Measurements from ENCODE around the gene ARPP21.

The ARPP21 gene

DNA sequence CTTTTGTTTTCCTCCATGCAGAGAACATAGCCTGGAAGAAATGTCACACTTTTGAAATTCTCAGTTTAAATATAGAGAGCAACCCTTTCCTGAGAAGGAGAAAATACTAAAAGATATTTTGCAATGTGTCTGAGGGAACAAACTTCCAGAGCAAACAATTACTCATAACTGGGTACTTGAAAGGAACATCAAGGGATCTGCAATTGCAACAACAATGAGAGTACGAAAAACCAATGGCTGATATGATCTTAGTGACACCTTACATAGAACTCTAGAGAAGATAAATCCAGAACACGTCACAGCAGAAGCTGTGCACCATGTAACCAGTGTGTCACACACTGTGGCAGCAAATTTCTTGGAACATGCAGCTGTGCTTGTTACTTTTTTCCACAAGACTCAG is 14.6 kb upstream of the ARPP21 start:
- no peaks in the 10 kb centered on the region for H3K36me3 ChIP-seq (ENCODE audit: control insufficient read depth in 1 of 2, insufficient read depth in 2 of 2, low read length in 2 of 2)
- H3K9me3 ChIP-seq (ENCODE audit: control insufficient read depth in 1 of 2, low read length in 2 of 2), result no peaks in the 10 kb centered on the region

DNA sequence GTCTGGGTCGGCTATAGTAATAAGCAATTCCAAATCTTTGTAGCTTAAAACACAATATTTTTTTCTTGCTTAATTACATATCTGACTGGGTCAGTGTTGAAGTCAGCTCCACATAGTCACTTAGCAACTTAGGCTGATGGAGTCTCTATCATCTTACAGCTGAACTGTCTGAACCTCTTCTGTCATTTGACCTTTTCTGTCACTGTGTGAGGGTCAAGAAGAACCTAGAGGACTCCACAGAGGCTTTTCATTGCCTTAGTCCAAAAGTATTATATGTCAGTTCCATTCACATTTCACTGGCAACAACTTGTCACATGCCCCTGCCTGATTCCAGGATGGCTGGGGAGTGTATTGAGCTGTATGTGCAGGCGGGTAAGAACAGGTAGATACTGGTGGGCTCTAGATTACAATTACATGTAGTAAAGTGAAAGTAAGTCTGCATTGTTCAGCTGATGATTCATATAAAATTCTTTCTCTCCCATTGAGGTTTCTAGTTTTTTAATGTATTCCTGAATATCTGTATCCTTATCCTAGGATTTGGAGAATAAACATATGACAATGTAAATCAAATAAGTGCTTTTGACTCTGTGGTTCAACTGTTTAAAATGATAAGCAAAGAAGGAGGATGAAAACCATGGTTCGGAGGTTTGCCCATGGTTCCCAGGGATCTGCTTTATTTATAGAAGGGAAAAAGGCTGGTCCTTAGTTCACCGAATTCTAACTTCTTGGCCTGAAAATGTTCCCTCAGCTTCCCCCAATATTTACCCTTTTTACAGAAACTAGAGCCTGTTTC is 5.8 kb upstream of the ARPP21 start:
- Histone ChIP-seq H3K36me3 (ENCODE audit: control insufficient read depth in 1 of 2, insufficient read depth in 2 of 2, low read length in 2 of 2) (no peaks in the 10 kb centered on the region), H3K27ac (ENCODE audit: low read length) (no peak overlapping the region), H3K4me3 (ENCODE audit: low read depth in 1 of 2, low read length in 2 of 2) (no peak overlapping the region), H3K9me3 (ENCODE audit: control insufficient read depth in 1 of 2, low read length in 2 of 2) (no peaks in the 10 kb centered on the region), H3K4me1 (ENCODE audit: control insufficient read depth in 1 of 2, insufficient read depth in 2 of 2, low read length in 2 of 2) (no peaks in the 10 kb centered on the region), H3K27me3 (ENCODE audit: low read depth, low read length) (no peaks in the 10 kb centered on the region)

More for the DNA sequence above, 14.6 kb upstream of the ARPP21 start:
- H3K4me1 ChIP-seq (ENCODE audit: control insufficient read depth in 1 of 2, insufficient read depth in 2 of 2, low read length in 2 of 2), result no peaks in the 10 kb centered on the region
- H3K4me3 ChIP-seq (ENCODE audit: low read depth in 1 of 2, low read length in 2 of 2), result no peak overlapping the region
- H3K27me3 ChIP-seq (ENCODE audit: low read depth, low read length), result no peaks in the 10 kb centered on the region
- no peak overlapping the region for H3K27ac ChIP-seq (ENCODE audit: low read length)

DNA sequence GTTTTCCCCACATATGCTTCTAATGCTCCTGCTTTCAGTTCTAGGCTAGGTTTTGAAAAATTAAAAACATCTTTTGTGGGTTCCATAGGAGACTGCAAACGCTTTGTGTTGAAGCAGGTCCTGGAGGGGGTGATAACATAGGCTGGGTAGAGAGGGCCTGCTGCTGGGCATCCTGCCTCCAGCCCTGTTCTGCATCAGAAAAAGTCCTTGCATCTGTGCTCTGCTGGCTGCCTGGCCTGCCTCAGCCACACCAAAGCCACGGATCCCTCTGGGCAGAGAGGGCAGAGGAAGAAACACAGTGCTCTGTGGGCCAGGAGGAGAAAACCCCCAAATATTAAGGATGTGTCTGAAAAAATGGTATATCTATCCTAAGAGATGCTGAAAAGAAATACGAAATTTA is 3.9 kb upstream of the ARPP21 start:
- no peaks in the 10 kb centered on the region for H3K36me3 ChIP-seq (ENCODE audit: control insufficient read depth in 1 of 2, insufficient read depth in 2 of 2, low read length in 2 of 2)
- no peaks in the 10 kb centered on the region for H3K9me3 ChIP-seq (ENCODE audit: control insufficient read depth in 1 of 2, low read length in 2 of 2)
- H3K27me3 ChIP-seq (ENCODE audit: low read depth, low read length), result peaks cover 18% of the 10 kb centered on the region
- no peak overlapping the region for H3K4me3 ChIP-seq (ENCODE audit: low read depth in 1 of 2, low read length in 2 of 2)
- no peak overlapping the region for H3K27ac ChIP-seq (ENCODE audit: low read length)
- peaks cover 0 to 17% of the 10 kb centered on the region in 2 donors for H3K4me1 ChIP-seq (ENCODE audit: control insufficient read depth in 1 of 2, insufficient read depth in 2 of 2, low read length in 2 of 2)

DNA sequence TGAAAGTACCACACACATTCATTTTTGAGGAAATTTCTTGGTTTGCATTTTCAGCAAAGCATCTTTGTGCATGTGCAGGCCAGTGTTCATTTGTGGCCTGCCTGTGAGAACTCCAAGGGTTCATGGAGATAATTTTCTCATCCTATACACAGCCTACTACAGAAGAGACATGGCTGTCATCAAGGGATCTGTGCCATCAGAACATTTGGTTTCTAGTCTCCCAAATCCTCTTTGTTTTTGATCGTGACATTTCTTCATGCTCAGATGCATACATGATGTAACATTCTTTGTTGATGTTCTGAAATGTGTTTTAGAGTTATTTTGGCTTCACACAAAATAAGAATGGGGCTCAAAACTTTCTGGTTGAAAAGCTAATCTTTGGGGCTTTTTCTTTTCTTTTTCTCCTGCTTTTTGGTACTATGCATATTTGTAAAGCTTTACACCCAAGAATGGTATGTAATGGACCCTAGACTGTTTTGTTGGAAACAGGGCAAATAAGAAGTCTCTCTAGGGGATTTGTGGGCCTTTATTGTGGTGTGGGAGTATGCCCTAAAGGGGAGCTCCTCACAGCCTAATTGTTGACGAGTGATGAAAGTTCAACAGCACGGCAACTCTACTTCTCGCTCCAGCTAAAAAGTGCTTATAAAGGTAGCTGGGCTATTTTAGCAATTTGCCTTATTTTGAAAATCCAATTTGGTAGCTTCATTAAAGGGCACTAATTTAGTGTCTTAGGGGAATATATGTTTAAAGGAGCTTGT is 3.2 kb upstream of the ARPP21 start:
- Histone ChIP-seq H3K27ac (ENCODE audit: low read length) (no peak overlapping the region), H3K9me3 (ENCODE audit: control insufficient read depth in 1 of 2, low read length in 2 of 2) (no peaks in the 10 kb centered on the region)

DNA sequence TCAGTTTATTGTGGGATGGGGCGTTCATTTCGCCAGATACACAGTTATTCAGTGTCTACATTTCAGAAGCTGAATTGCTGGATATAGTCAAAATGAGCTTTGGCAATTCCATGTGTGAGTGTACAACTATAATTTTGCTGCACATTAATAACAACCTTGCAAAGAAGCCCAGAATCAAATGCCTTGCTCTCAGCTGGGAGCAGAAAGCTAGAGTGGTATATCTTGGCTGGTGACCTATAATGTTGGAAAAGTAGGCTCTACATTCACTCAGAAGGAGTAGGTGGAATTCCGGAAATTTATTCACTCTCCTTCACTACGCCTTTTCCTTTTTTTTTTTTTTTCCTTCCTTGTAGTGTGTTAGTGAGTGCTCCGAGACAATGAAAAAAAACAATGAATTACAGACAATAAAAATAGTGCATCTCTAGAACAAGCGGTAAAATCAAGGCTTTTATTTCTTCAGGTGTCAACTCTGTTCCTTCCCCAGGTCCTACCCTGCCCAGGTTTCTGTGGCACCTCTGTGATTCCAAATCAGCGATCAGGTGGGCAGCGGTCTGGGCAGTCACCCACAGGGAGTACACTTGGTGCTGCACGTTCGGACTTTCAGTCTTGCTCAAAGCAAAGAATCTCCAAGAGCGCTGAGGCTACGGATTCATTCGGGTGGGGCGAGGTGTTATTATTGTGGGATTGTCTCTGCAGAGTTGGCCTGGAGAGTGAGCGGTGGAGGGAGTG is 910 bp upstream of the ARPP21 start:
- Histone ChIP-seq H3K4me3 (ENCODE audit: low read depth in 1 of 2, low read length in 2 of 2) (peak overlapping the region in 1 of 2 donors; percentile 59), H3K36me3 (ENCODE audit: control insufficient read depth in 1 of 2, insufficient read depth in 2 of 2, low read length in 2 of 2) (no peaks in the 10 kb centered on the region), H3K27me3 (ENCODE audit: low read depth, low read length) (peaks cover 23% of the 10 kb centered on the region), H3K27ac (ENCODE audit: low read length) (no peak overlapping the region), H3K4me1 (ENCODE audit: control insufficient read depth in 1 of 2, insufficient read depth in 2 of 2, low read length in 2 of 2) (peaks cover 0 to 17% of the 10 kb centered on the region in 2 donors), H3K9me3 (ENCODE audit: control insufficient read depth in 1 of 2, low read length in 2 of 2) (no peaks in the 10 kb centered on the region)

More for the DNA sequence above, 3.2 kb upstream of the ARPP21 start:
- Histone ChIP-seq H3K27me3 (ENCODE audit: low read depth, low read length) (peaks cover 23% of the 10 kb centered on the region), H3K4me1 (ENCODE audit: control insufficient read depth in 1 of 2, insufficient read depth in 2 of 2, low read length in 2 of 2) (peaks cover 0 to 17% of the 10 kb centered on the region in 2 donors), H3K4me3 (ENCODE audit: low read depth in 1 of 2, low read length in 2 of 2) (no peak overlapping the region), H3K36me3 (ENCODE audit: control insufficient read depth in 1 of 2, insufficient read depth in 2 of 2, low read length in 2 of 2) (no peaks in the 10 kb centered on the region)

DNA sequence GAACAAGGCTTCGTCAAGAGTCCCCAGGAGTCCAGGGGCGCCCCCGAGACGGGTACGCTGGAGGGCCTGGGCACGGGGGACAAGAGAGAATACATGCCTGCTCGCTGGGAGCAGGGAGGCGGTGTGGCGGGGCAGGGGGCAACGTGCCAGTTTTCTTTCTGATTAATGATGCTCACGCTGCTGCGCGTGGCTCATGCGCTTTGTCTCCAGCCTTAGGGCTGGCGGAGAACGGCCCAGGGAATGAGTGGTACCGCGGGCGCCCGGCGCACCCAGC is 408 bp upstream of the ARPP21 start:
- H3K27ac ChIP-seq (ENCODE audit: low read length), result no peak overlapping the region

DNA sequence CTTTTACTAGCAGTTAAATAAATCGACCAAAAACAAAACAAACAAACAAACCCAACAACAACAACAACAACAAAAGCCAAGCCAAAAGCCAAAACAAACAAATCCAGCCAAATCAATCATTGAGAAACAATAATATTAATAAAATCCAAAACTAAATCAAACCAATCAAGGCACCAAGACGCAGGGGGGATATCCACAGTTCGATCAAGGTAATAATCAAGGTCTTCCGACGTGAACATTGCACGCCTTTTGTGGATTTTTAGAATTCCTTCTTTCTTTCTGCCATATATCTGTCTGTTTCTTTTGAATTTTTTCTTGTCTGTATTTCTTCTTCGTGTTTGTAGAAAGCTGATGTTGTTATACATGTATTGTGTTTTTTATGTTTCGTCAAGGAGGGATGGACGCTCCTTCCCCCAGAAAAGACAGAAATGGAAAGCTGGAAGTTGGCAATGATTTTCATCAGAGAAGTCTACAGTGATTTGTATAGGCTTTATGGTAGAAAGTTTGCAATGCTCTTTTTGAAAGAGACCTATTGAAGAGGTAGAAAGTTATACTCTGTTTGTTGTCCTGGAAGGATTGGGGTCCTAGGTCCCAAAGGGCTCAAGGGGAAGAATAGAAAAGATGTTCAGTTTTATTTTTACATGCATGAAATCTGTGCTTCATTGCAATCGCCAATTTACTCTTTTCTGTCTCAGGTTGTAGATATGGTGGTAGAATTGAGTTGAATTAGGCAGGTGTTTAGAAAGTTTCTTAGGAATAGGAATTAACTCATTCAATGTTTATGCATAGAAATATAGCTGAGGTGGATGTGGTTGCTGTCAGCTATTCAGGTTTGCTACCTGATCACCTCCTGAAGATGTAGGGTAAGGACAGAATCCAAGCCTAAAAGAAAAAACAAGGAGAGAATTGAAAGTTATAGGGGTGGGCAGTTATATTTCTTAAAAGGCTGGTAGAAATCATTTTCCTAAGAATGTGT is 1.2 kb downstream of the ARPP21 start:
- H3K9me3 ChIP-seq (ENCODE audit: control insufficient read depth in 1 of 2, low read length in 2 of 2), result no peaks in the 10 kb centered on the region
- H3K36me3 ChIP-seq (ENCODE audit: control insufficient read depth in 1 of 2, insufficient read depth in 2 of 2, low read length in 2 of 2), result no peaks in the 10 kb centered on the region
- peaks cover 0 to 17% of the 10 kb centered on the region in 2 donors for H3K4me1 ChIP-seq (ENCODE audit: control insufficient read depth in 1 of 2, insufficient read depth in 2 of 2, low read length in 2 of 2)
- H3K27me3 ChIP-seq (ENCODE audit: low read depth, low read length), result peaks cover 23% of the 10 kb centered on the region
- H3K27ac ChIP-seq (ENCODE audit: low read length), result no peak overlapping the region
- H3K4me3 ChIP-seq (ENCODE audit: low read depth in 1 of 2, low read length in 2 of 2), result peak overlapping the region in 1 of 2 donors; percentile 59

More for the DNA sequence above, 408 bp upstream of the ARPP21 start:
- Histone ChIP-seq H3K9me3 (ENCODE audit: control insufficient read depth in 1 of 2, low read length in 2 of 2) (no peaks in the 10 kb centered on the region), H3K4me1 (ENCODE audit: control insufficient read depth in 1 of 2, insufficient read depth in 2 of 2, low read length in 2 of 2) (peaks cover 0 to 17% of the 10 kb centered on the region in 2 donors), H3K4me3 (ENCODE audit: low read depth in 1 of 2, low read length in 2 of 2) (peak overlapping the region in 1 of 2 donors; percentile 59), H3K36me3 (ENCODE audit: control insufficient read depth in 1 of 2, insufficient read depth in 2 of 2, low read length in 2 of 2) (no peaks in the 10 kb centered on the region), H3K27me3 (ENCODE audit: low read depth, low read length) (peaks cover 23% of the 10 kb centered on the region)

DNA sequence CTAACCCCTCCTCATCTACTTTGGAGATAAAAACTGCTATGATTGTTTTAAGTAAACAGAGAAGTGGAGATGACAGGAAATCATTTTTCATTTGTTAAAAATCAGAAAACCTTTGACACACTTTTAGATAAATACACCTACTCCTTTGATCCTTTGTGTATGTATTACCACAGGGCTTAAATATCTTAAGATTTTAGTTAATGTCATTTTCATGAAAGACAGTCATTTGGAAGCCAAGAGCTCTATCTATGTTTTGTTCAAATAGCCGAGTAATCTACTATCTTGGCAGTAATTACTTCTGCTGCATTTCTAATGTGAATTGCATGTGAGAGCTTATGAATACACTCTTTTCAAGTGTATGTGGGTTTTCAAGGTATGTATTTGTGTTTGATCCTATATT is 2.0 kb downstream of the ARPP21 start:
- Histone ChIP-seq H3K4me3 (ENCODE audit: low read depth in 1 of 2, low read length in 2 of 2) (no peak overlapping the region), H3K27ac (ENCODE audit: low read length) (no peak overlapping the region), H3K36me3 (ENCODE audit: control insufficient read depth in 1 of 2, insufficient read depth in 2 of 2, low read length in 2 of 2) (no peaks in the 10 kb centered on the region), H3K9me3 (ENCODE audit: control insufficient read depth in 1 of 2, low read length in 2 of 2) (no peaks in the 10 kb centered on the region), H3K27me3 (ENCODE audit: low read depth, low read length) (peaks cover 23% of the 10 kb centered on the region), H3K4me1 (ENCODE audit: control insufficient read depth in 1 of 2, insufficient read depth in 2 of 2, low read length in 2 of 2) (peaks cover 0 to 17% of the 10 kb centered on the region in 2 donors)

DNA sequence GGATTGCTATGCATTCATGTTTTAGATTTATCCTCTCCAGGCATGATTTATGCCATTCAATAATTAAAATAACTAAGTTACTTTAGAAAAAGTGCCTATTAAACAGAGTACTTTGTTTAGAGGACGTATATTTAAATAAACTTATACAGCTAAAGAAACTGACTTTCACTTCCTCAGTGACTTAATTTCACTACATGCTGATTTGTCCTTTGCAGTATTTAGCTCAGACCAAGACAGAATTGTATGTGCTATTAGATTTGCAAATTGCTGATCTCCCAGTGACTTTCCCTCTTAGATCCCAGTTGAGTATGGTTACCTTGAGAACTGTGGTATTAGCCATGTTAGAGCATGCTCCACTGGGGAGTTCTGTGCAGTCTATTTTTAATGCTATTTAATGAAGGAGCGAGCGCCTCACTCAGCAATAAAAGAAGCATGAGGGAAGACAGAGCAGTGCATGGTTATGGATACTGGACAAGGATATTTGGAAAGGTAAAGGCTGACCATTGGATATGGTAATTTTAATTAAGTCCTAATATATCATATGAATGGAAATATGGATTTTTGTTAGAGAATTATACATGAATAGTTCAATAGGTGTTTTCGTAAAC is 2.7 kb downstream of the ARPP21 start:
- Histone ChIP-seq H3K36me3 (ENCODE audit: control insufficient read depth in 1 of 2, insufficient read depth in 2 of 2, low read length in 2 of 2) (no peaks in the 10 kb centered on the region), H3K4me1 (ENCODE audit: control insufficient read depth in 1 of 2, insufficient read depth in 2 of 2, low read length in 2 of 2) (peaks cover 0 to 17% of the 10 kb centered on the region in 2 donors), H3K27me3 (ENCODE audit: low read depth, low read length) (peaks cover 23% of the 10 kb centered on the region), H3K4me3 (ENCODE audit: low read depth in 1 of 2, low read length in 2 of 2) (no peak overlapping the region), H3K9me3 (ENCODE audit: control insufficient read depth in 1 of 2, low read length in 2 of 2) (no peaks in the 10 kb centered on the region), H3K27ac (ENCODE audit: low read length) (no peak overlapping the region)

DNA sequence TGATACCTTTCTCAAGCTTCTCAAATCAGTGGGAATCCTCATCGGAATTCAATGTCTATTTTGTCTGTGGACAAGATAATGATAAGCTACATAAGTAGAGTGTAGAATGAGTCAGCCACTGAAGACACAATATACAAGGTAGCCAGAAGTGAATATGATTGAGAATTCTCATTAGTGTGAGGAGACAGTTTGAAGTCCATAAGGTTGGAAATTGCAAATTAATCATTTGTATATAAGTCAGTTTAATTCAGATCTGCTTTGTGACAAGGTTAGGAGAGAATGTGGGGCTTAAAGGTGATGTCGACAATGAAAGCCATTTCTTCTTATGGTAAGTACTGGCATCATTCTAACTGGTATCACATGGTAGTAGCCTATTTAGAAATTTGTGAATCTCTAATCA is 4.2 kb downstream of the ARPP21 start:
- Histone ChIP-seq H3K4me1 (ENCODE audit: control insufficient read depth in 1 of 2, insufficient read depth in 2 of 2, low read length in 2 of 2) (peaks cover 0 to 17% of the 10 kb centered on the region in 2 donors), H3K9me3 (ENCODE audit: control insufficient read depth in 1 of 2, low read length in 2 of 2) (no peaks in the 10 kb centered on the region), H3K4me3 (ENCODE audit: low read depth in 1 of 2, low read length in 2 of 2) (no peak overlapping the region), H3K27ac (ENCODE audit: low read length) (no peak overlapping the region), H3K27me3 (ENCODE audit: low read depth, low read length) (peaks cover 23% of the 10 kb centered on the region), H3K36me3 (ENCODE audit: control insufficient read depth in 1 of 2, insufficient read depth in 2 of 2, low read length in 2 of 2) (no peaks in the 10 kb centered on the region)
